ENCODE data around the gene PLCB1. TPM values are rescaled to one million over a fixed set of nuclear protein-coding genes. Genes with fewer than 3 reads are reported as not detected.

The PLCB1 gene
- total RNA-seq, 1 experiment from 2014 or later, result 6.8 TPM

DNA sequence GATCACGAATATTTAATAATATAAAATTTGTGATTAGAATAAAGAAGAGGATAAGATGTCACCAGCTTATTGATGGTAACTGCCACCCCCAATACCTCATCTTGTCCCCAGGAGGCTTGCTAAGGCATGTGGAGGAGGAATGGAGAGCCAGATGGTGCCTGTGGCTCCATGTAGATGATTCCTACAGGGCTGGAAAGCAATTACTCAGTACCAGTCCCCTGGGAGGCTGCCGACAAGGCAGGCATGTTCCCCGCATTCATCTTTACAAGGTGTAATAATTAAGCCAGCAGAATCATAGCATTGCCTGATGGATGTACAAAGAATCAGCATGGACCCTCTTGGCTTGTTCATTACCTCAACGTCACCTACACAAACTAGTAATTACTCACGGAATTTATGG is 155.3 kb downstream of the PLCB1 start:
- CTCF ChIA-PET, result no interaction called here
- TF ChIP-seq EZH2 (IDR thresholded peaks at IDR 0.05; ENCODE audit: borderline replicate concordance, low read depth, low read length, poor library complexity, severe bottlenecking) (no peak), CTCF (conservative IDR thresholded peaks at IDR 0.05; ENCODE audit: low read depth, low read length) (no peak)
- POLR2A ChIA-PET (ENCODE audit: low non-redundant PET), result no interaction called here

DNA sequence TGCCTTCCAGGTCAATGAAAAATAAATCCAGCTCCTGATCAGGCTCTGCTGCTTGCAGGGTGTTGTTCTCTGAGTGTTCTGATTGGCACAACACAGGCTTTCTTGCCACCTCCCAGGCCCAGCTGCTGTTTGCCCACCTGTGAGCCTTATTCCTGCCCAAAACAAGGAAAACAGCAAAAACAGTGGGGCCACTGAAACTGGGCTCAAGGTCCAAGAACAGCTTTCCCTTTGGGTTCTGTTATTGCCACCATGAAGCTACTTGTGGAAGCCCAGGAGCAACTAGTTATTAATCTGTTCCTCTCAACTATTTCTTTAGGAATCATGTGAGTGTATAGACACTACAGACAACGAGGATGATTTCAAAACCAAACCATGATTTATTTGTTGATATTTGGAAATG is 159.1 kb downstream of the PLCB1 start:
- Histone ChIP-seq H3K27ac (ENCODE audit: low read depth, low read length, poor library complexity, severe bottlenecking) (no peak overlapping the region), H3K4me1 (ENCODE audit: insufficient read depth, low read length, poor library complexity, severe bottlenecking) (no peaks in the 10 kb centered on the region), H3K36me3 (ENCODE audit: insufficient read depth, low read length, poor library complexity, severe bottlenecking) (no peaks in the 10 kb centered on the region), H3K4me3 (ENCODE audit: low read depth, low read length, poor library complexity, severe bottlenecking) (no peak overlapping the region), H3K27me3 (replicated peaks; ENCODE audit: insufficient read depth, low read depth, low read length, poor library complexity) (no peaks in the 10 kb centered on the region), H3K9me3 (ENCODE audit: low read depth, low read length, poor library complexity, severe bottlenecking) (no peaks in the 10 kb centered on the region)
- no peak for DNase-seq (ENCODE audit: low spot score)
- POLR2A ChIA-PET (ENCODE audit: low non-redundant PET), result no interaction called here
- intact Hi-C loops (cut with micrococcal nuclease; ENCODE audit: unreplicated experiment), result no loop called here
- TF ChIP-seq EZH2 (IDR thresholded peaks at IDR 0.05; ENCODE audit: borderline replicate concordance, low read depth, low read length, poor library complexity, severe bottlenecking) (no peak), CTCF (conservative IDR thresholded peaks at IDR 0.05; ENCODE audit: low read depth, low read length) (no peak)
- CTCF ChIA-PET, result no interaction called here
- no TSS peak for BruUV-seq (replicated peaks)

More for the DNA sequence above, 155.3 kb downstream of the PLCB1 start:
- Histone ChIP-seq H3K36me3 (ENCODE audit: insufficient read depth, low read length, poor library complexity, severe bottlenecking) (no peaks in the 10 kb centered on the region), H3K27me3 (replicated peaks; ENCODE audit: insufficient read depth, low read depth, low read length, poor library complexity) (no peaks in the 10 kb centered on the region), H3K4me3 (ENCODE audit: low read depth, low read length, poor library complexity, severe bottlenecking) (no peak overlapping the region), H3K9me3 (ENCODE audit: low read depth, low read length, poor library complexity, severe bottlenecking) (no peaks in the 10 kb centered on the region), H3K4me1 (ENCODE audit: insufficient read depth, low read length, poor library complexity, severe bottlenecking) (no peaks in the 10 kb centered on the region), H3K27ac (ENCODE audit: low read depth, low read length, poor library complexity, severe bottlenecking) (no peak overlapping the region)
- intact Hi-C loops (cut with micrococcal nuclease; ENCODE audit: unreplicated experiment), result no loop called here
- no TSS peak for BruUV-seq (replicated peaks)
- peak; percentile 10 for DNase-seq (ENCODE audit: low spot score)

DNA sequence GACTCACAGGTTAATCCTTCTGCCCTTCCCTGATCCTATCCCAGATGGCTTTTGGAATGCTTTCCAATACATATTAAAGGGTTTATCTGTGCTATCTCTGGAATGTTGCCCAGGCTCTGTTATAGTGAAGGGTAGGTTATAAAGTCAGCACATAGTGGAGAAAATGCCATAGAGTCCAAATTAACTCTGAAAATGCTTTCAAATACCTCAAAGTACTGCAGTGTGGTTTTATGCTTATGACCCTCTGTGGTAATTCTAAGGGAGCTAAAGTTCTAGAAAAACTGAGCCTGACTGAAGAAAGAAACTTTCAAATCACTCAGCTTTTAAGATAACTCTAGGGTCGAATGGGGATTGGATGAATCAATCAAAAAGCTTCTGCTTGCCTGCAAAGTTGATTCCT is 159.8 kb downstream of the PLCB1 start:
- H3K27me3 ChIP-seq (replicated peaks; ENCODE audit: insufficient read depth, low read depth, low read length, poor library complexity), result no peaks in the 10 kb centered on the region
- TF ChIP-seq CTCF (conservative IDR thresholded peaks at IDR 0.05; ENCODE audit: low read depth, low read length) (no peak), EZH2 (IDR thresholded peaks at IDR 0.05; ENCODE audit: borderline replicate concordance, low read depth, low read length, poor library complexity, severe bottlenecking) (no peak)
- no peaks in the 10 kb centered on the region for H3K36me3 ChIP-seq (ENCODE audit: insufficient read depth, low read length, poor library complexity, severe bottlenecking)
- no peak for DNase-seq (ENCODE audit: low spot score)
- POLR2A ChIA-PET (ENCODE audit: low non-redundant PET), result no interaction called here
- no peaks in the 10 kb centered on the region for H3K9me3 ChIP-seq (ENCODE audit: low read depth, low read length, poor library complexity, severe bottlenecking)
- intact Hi-C loops (cut with micrococcal nuclease; ENCODE audit: unreplicated experiment), result no loop called here
- no TSS peak for BruUV-seq (replicated peaks)
- no peak overlapping the region for H3K27ac ChIP-seq (ENCODE audit: low read depth, low read length, poor library complexity, severe bottlenecking)
- H3K4me3 ChIP-seq (ENCODE audit: low read depth, low read length, poor library complexity, severe bottlenecking), result no peak overlapping the region
- CTCF ChIA-PET, result no interaction called here
- H3K4me1 ChIP-seq (ENCODE audit: insufficient read depth, low read length, poor library complexity, severe bottlenecking), result no peaks in the 10 kb centered on the region
